BJ (cell line): ENCODE data around the gene KLF15. TPM values are rescaled to one million over a fixed set of nuclear protein-coding genes. Genes with fewer than 3 reads are reported as not detected.

Source experiments
- CTCF ChIA-PET: fragments of 350-600 bp; formaldehyde crosslinking; extraction: SDS; loops from one replicate; lab custom pipeline; 2021; ENCODE audit warnings: antibody characterized with exemption, inconsistent platforms; lab: Yijun Ruan, JAX
- POLR2A ChIA-PET: fragments of 300-600 bp; sonication (Branson Sonifier 250); formaldehyde crosslinking; extraction: SDS; loops from one replicate; lab custom pipeline; 2021; ENCODE audit warnings: antibody characterized with exemption; lab: Charles Lee
- DNase-seq: peaks from one replicate; pipeline ENCODE4 v3.0.0-alpha.2; 2011; ENCODE audit warnings: low read depth
- H3K27me3 ChIP-seq: 2 replicates; pipeline ENCODE4 v1.6.0; 2011; ENCODE audit warnings: low read length; ENCODE audit not compliant: control insufficient read depth, insufficient read depth
- H3K36me3 ChIP-seq: 2 replicates; pipeline ENCODE4 v1.5.1; 2011; ENCODE audit warnings: low read length; ENCODE audit not compliant: control insufficient read depth, insufficient read depth
- H3K4me3 ChIP-seq: 2 replicates; pipeline ENCODE4 v1.5.1; 2011; ENCODE audit warnings: low read depth, mild to moderate bottlenecking, control low read depth, low read length
- CTCF ChIP-seq: IDR thresholded peaks from 2 replicates; pipeline ENCODE4 v1.5.1; 2011; ENCODE audit warnings: low read depth, mild to moderate bottlenecking, control low read depth, inconsistent platforms, low read length, moderate library complexity; ENCODE audit not compliant: insufficient read depth
- polyA plus RNA-seq: library from polyadenylated mRNA; depleted of rRNA; stranded (reverse); fragments of >200 nt; gene quantifications from 2 replicates; pipeline ENCODE4 v1.2.3, GENCODE V29; 2011

Gene KLF15
- polyA plus RNA-seq, 1 experiment: 0.44 TPM

GRCh38 chr3:126394179-126394976 is 37.2 kb upstream of the KLF15 start, which contains the start of gene CFAP100:
Gene CFAP100 (plus strand): TSS chr3:126394909. CDS start chr3:126396001, 1,092 bp downstream.
- ChIA-PET CTCF (interaction anchor here (1.0 to 6.1 kb wide), 5 partner anchors 13 to 260 kb away, joined by 3 to 47 read pairs (median 10); no protein-coding TSS in a partner anchor), POLR2A (no interaction called here)
- H3K27me3 ChIP-seq: peaks cover 18% of the 10 kb centered on the region
- no peak for DNase-seq
- H3K36me3 ChIP-seq: no peaks in the 10 kb centered on the region
- no peak for TF ChIP-seq CTCF
- peak within 1 kb of the TSS; percentile 14; the same call in 1 of the 2 replicates for H3K4me3 ChIP-seq

GRCh38 chr3:126393563-126393962 is 36.4 kb upstream of the KLF15 start:
- Histone ChIP-seq H3K27me3 (peaks cover 18% of the 10 kb centered on the region), H3K36me3 (no peaks in the 10 kb centered on the region), H3K4me3 (no peak overlapping the region)
- no peak for TF ChIP-seq CTCF
- CTCF ChIA-PET: interaction anchor here (2.8 to 6.1 kb wide), 2 partner anchors 149 to 259 kb away, joined by 26 to 47 read pairs; no protein-coding TSS in a partner anchor
- POLR2A ChIA-PET: no interaction called here
- DNase-seq: no peak

- peaks cover 18% of the 10 kb centered on the region for H3K27me3 ChIP-seq
- TF ChIP-seq CTCF: no peak
- DNase-seq: no peak
- H3K4me3 ChIP-seq: no peak overlapping the region
- POLR2A ChIA-PET: interaction anchor here (0.7 kb wide), 1 partner anchor 290 kb away, joined by 3 read pairs; no protein-coding TSS in a partner anchor
- H3K36me3 ChIP-seq: no peaks in the 10 kb centered on the region
- CTCF ChIA-PET: interaction anchor here (1.1 to 6.1 kb wide), 5 partner anchors 27 to 258 kb away, joined by 3 to 47 read pairs (median 10); no protein-coding TSS in a partner anchor
These were observed 35.0 kb upstream of the KLF15 start for GRCh38 chr3:126392246-126392645.

GRCh38 chr3:126391631-126392030 is 34.4 kb upstream of the KLF15 start:
- no peak for TF ChIP-seq CTCF
- Histone ChIP-seq H3K4me3 (no peak overlapping the region), H3K36me3 (no peaks in the 10 kb centered on the region), H3K27me3 (peaks cover 18% of the 10 kb centered on the region)
- ChIA-PET POLR2A (no interaction called here), CTCF (interaction anchor here (1.9 to 6.1 kb wide), 4 partner anchors 132 to 258 kb away, joined by 6 to 47 read pairs (median 18); no protein-coding TSS in a partner anchor)
- no peak for DNase-seq

GRCh38 chr3:126390751-126391150 is 33.5 kb upstream of the KLF15 start:
- Histone ChIP-seq H3K4me3 (no peak overlapping the region), H3K27me3 (peaks cover 17% of the 10 kb centered on the region), H3K36me3 (no peaks in the 10 kb centered on the region)
- no peak for TF ChIP-seq CTCF
- POLR2A ChIA-PET: no interaction called here
- CTCF ChIA-PET: interaction anchor here (1.0 to 6.1 kb wide), 8 partner anchors 9 to 291 kb away, joined by 3 to 53 read pairs (median 7); no protein-coding TSS in a partner anchor
- no peak for DNase-seq
